HEK293T (cell line): ENCODE data around the gene CACNA1S.

Experiments
- CTCF ChIA-PET: fragments of 350-600 bp; formaldehyde crosslinking; extraction: SDS; loops from one replicate; lab custom pipeline; 2021; ENCODE audit warnings: antibody characterized with exemption, inconsistent platforms; lab: Yijun Ruan, JAX
- POLR2A ChIA-PET: fragments of 350-600 bp; formaldehyde crosslinking; extraction: SDS; loops from one replicate; lab custom pipeline; 2020; ENCODE audit warnings: antibody characterized with exemption, inconsistent platforms; lab: Yijun Ruan, JAX
- DNase-seq: peaks from one replicate; pipeline ENCODE4 v3.0.0; 2012; ENCODE audit warnings: mixed read lengths; ENCODE audit errors: extremely low spot score
- ARNT ChIP-seq: fragments of 450-650 bp; IDR thresholded peaks from 2 replicates; pipeline ENCODE4 v1.6.1; 2017; ENCODE audit warnings: mild to moderate bottlenecking
- BHLHE40 ChIP-seq: fragments of 450-650 bp; IDR thresholded peaks from 2 replicates; pipeline ENCODE4 v1.6.1; 2016; ENCODE audit warnings: mild to moderate bottlenecking, moderate library complexity, borderline replicate concordance
- CTBP1 ChIP-seq: fragments of 450-650 bp; IDR thresholded peaks from 2 replicates; pipeline ENCODE4 v1.6.1; 2016; ENCODE audit warnings: borderline replicate concordance
- ELF4 ChIP-seq: fragments of 450-650 bp; IDR thresholded peaks from 2 replicates; pipeline ENCODE4 v1.6.1; 2017; ENCODE audit warnings: antibody characterized with exemption
- FOXA1 ChIP-seq: fragments of 450-650 bp; IDR thresholded peaks from 2 replicates; pipeline ENCODE4 v1.6.1; 2016; ENCODE audit warnings: mild to moderate bottlenecking
- FOXK2 ChIP-seq: fragments of 450-650 bp; IDR thresholded peaks from 2 replicates; pipeline ENCODE4 v1.6.1; 2016; ENCODE audit warnings: mild to moderate bottlenecking
- FOXM1 ChIP-seq: fragments of 450-650 bp; IDR thresholded peaks from 2 replicates; pipeline ENCODE4 v1.6.1; 2017; ENCODE audit warnings: mild to moderate bottlenecking, borderline replicate concordance
- HDGF ChIP-seq: fragments of 450-650 bp; IDR thresholded peaks from 2 replicates; pipeline ENCODE4 v1.6.1; 2017; ENCODE audit warnings: antibody characterized with exemption, borderline replicate concordance
- L3MBTL2 ChIP-seq: fragments of 450-650 bp; conservative IDR thresholded peaks from 2 replicates; pipeline ENCODE4 v1.6.1; 2016; ENCODE audit warnings: mild to moderate bottlenecking
- LEF1 ChIP-seq: fragments of 450-650 bp; IDR thresholded peaks from 2 replicates; pipeline ENCODE4 v1.6.1; 2017; ENCODE audit warnings: mild to moderate bottlenecking, borderline replicate concordance
- NFRKB ChIP-seq: fragments of 450-650 bp; IDR thresholded peaks from 2 replicates; pipeline ENCODE4 v1.6.1; 2016; ENCODE audit warnings: mild to moderate bottlenecking, moderate library complexity
- SP1 ChIP-seq: fragments of 450-650 bp; IDR thresholded peaks from 2 replicates; pipeline ENCODE4 v1.6.1; 2017
- SUZ12 ChIP-seq: fragments of 450-650 bp; IDR thresholded peaks from 2 replicates; pipeline ENCODE4 v1.6.1; 2016; ENCODE audit warnings: mild to moderate bottlenecking
- TARDBP ChIP-seq: fragments of 450-650 bp; IDR thresholded peaks from 2 replicates; pipeline ENCODE4 v1.6.1; 2016
- ZNF384 ChIP-seq: fragments of 450-650 bp; IDR thresholded peaks from 2 replicates; pipeline ENCODE4 v1.6.1; 2016
- TF ChIP-seq, protein P1 (sequence below): fragments of 450-650 bp; IDR thresholded peaks from 2 replicates; pipeline ENCODE4 v1.6.1; 2016

The CACNA1S gene

GRCh38 chr1:201048521-201048920 lies 63.7 kb downstream of the CACNA1S start:
- DNase-seq: no peak
- POLR2A ChIA-PET: no interaction called here
- no peak for TF ChIP-seq LEF1
- CTCF ChIA-PET: interaction anchor here (1.5 kb wide), 1 partner anchor 69 kb away, joined by 8 read pairs; no protein-coding TSS in a partner anchor

GRCh38 chr1:201044119-201044518 lies 68.1 kb downstream of the CACNA1S start:
- POLR2A ChIA-PET: no interaction called here
- DNase-seq: no peak
- CTCF ChIA-PET: interaction anchor here (1.8 to 5.4 kb wide), 2 partner anchors 65 to 72 kb away, joined by 9 to 33 read pairs; no protein-coding TSS in a partner anchor
- TF ChIP-seq TARDBP (no peak), FOXM1 (no peak), ZNF384 (no peak), HDGF (no peak), SUZ12 (no peak), ARNT (no peak), SP1 (no peak), L3MBTL2 (no peak), NFRKB (no peak), ELF4 (no peak), FOXK2 (no peak), CTBP1 (no peak), FOXA1 (no peak), LEF1 (no peak), BHLHE40 (no peak)
- TF ChIP-seq, protein P1, sequence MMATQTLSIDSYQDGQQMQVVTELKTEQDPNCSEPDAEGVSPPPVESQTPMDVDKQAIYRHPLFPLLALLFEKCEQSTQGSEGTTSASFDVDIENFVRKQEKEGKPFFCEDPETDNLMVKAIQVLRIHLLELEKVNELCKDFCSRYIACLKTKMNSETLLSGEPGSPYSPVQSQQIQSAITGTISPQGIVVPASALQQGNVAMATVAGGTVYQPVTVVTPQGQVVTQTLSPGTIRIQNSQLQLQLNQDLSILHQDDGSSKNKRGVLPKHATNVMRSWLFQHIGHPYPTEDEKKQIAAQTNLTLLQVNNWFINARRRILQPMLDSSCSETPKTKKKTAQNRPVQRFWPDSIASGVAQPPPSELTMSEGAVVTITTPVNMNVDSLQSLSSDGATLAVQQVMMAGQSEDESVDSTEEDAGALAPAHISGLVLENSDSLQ: no peak

DNA sequence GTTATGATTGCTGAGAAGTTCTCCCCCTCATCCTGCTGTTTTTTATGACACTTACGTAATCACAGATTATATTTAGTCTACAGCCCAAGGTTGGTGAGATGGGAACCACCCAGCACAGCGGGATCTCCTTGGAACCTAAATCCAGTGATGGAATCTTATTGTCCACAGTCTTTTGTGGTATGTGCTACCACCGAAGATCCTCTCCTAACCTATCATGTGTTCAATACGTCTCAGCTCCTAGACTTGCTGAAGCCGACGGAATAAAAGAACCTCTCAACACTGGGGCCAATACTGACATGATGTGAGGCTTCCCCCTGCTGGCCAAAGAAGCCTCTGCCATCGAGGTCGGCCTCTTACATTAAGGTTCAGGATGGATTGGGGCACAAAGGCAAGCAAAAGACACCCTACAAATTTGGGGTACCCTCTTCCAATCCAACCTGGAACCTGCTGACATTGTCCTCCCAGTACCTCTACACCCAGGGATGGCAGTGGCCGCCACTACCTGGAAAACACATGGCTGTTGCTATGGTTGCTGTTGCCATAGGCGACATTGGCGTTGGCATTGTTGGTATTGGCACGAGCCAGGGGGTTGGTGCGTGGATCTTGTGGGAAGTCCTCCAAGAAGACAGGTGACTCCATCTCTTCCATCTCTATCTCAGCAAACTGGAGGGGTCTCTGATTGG lies 69.3 kb downstream of the CACNA1S start:
- peak; percentile 85 for DNase-seq
- TF ChIP-seq L3MBTL2 (0 out of 2 replicates have a peak, but pooled peaks have one; percentile 32), ELF4 (no peak)
- POLR2A ChIA-PET: no interaction called here
- CTCF ChIA-PET: interaction anchor here (0.6 to 5.4 kb wide), 14 partner anchors 16 to 421 kb away, joined by 3 to 33 read pairs (median 4); no protein-coding TSS in a partner anchor

DNA sequence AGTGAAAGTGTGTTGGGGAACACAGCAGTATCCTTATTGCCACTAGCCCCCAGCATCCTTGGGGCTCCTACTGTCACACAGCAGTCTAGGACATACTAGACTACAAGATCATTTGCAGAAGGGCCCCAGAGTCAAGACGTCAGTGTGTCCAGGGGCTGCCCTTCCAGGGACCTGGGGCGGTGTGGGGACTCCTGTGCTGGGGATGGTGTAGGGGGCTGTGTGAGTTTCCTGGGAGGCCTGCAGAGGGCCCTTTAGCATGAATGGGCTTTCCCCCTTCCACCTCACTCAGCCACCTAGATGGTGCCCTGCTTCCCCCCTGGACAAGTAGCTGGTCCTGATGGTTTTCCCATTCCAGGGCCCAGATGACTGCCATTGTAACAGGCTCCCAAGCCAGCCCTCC lies 71.2 kb downstream of the CACNA1S start:
- DNase-seq: no peak
- POLR2A ChIA-PET: no interaction called here
- TF ChIP-seq, protein P1: no peak
- CTCF ChIA-PET: interaction anchor here (1.9 to 5.4 kb wide), 3 partner anchors 15 to 69 kb away, joined by 5 to 33 read pairs (median 5); no protein-coding TSS in a partner anchor

DNA sequence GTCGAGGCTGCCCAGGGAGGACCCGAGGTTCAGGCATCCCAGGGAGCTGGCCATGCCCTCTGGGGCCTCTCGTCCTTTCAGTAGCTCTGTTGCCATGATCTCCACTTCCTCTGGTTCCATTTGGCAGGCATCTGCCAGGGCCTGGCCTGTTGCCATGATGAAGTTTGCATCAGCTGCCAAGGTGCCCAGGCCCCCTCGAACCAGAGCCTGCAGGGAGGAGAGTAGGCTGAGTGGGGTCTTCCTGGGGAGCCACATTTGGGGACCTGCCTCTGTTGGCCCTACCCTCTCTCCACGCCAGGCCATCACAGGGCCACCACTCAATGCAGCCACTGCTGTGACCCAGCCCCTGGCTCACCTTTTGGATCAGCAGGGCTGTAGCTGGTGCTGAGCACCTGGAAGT lies 72.3 kb downstream of the CACNA1S start:
- CTCF ChIA-PET: interaction anchor here (0.7 to 1.9 kb wide), 5 partner anchors 14 to 418 kb away, joined by 3 to 7 read pairs (median 5); no protein-coding TSS in a partner anchor
- POLR2A ChIA-PET: interaction anchor here (0.8 to 1.4 kb wide), 3 partner anchors 16 to 67 kb away, joined by 3 to 6 read pairs (median 3); partner anchors contain the start of gene KIF21B
- TF ChIP-seq HDGF: no peak
- no peak for TF ChIP-seq LEF1
- TF ChIP-seq SP1: no peak
- TF ChIP-seq ZNF384: no peak
- TF ChIP-seq FOXA1: no peak
- TF ChIP-seq L3MBTL2: no peak
- no peak for TF ChIP-seq TARDBP
- TF ChIP-seq FOXM1: no peak
- TF ChIP-seq, protein P1: no peak
- no peak for TF ChIP-seq BHLHE40
- no peak for TF ChIP-seq SUZ12
- no peak for TF ChIP-seq FOXK2
- TF ChIP-seq ARNT: no peak
- no peak for DNase-seq

GRCh38 chr1:201039418-201039817 lies 72.8 kb downstream of the CACNA1S start:
- CTCF ChIA-PET: interaction anchor here (1.7 to 1.9 kb wide), 4 partner anchors 14 to 80 kb away, joined by 4 to 7 read pairs (median 5); no protein-coding TSS in a partner anchor
- POLR2A ChIA-PET: interaction anchor here (0.8 to 1.6 kb wide), 4 partner anchors 14 to 67 kb away, joined by 3 to 7 read pairs (median 4); partner anchors contain the start of gene KIF21B
- no peak for DNase-seq
- TF ChIP-seq, protein P1: no peak
